Neural cell (in vitro differentiated cells): Measurements from ENCODE around the gene AOAH. TPM values are rescaled to one million over a fixed set of nuclear protein-coding genes. Genes with fewer than 3 reads are reported as not detected.
A peak's percentile ranks its signal among the peaks of the same experiment; 100 is the strongest.

Experiments used
- H2AFZ ChIP-seq: fragments of 200-600, 300-800 bp; sonication (generic), shearing (Covaris generic); 2 replicates; pipeline ENCODE4 v1.6.0; 2014; ENCODE audit warnings: low read depth, mild to moderate bottlenecking, antibody characterized with exemption, low read length, moderate library complexity
- H3F3A ChIP-seq: fragments of 200-600 bp; shearing (Covaris generic); 2 replicates; pipeline ENCODE4 v1.6.1; 2016; ENCODE audit warnings: mild to moderate bottlenecking, moderate library complexity, mixed read lengths, antibody characterized with exemption, low read length; ENCODE audit not compliant: insufficient read depth, poor library complexity, severe bottlenecking
- H3K27ac ChIP-seq: fragments of 200-600, 300-800 bp; sonication (generic), shearing (Covaris generic); 2 replicates; pipeline ENCODE4 v1.5.1; 2014; ENCODE audit warnings: mild to moderate bottlenecking, low read length, moderate library complexity
- H3K27me3 ChIP-seq: fragments of 300-800, 200-600 bp; sonication (generic), shearing (Covaris generic); 2 replicates; pipeline ENCODE4 v1.6.0; 2014; ENCODE audit warnings: mild to moderate bottlenecking, low read depth, low read length, moderate library complexity; ENCODE audit not compliant: insufficient read depth
- H3K36me3 ChIP-seq: fragments of 300-800, 200-600 bp; sonication (generic), shearing (Covaris generic); 2 replicates; pipeline ENCODE4 v1.5.1; 2014; ENCODE audit warnings: mild to moderate bottlenecking, antibody characterized with exemption, low read length, moderate library complexity; ENCODE audit not compliant: insufficient read depth
- H3K4me2 ChIP-seq: fragments of 300-800, 200-600 bp; sonication (generic), shearing (Covaris generic); 2 replicates; pipeline ENCODE4 v1.6.0; 2014; ENCODE audit warnings: mild to moderate bottlenecking, low read length
- H3K4me3 ChIP-seq: fragments of 300-800, 200-600 bp; sonication (generic), shearing (Covaris generic); 2 replicates; pipeline ENCODE4 v1.5.1; 2014; ENCODE audit warnings: mild to moderate bottlenecking, low read length, moderate library complexity
- H3K79me2 ChIP-seq: fragments of 200-600 bp; shearing (Covaris generic); replicated peaks from 2 replicates; pipeline ENCODE4 v1.6.0; 2014; ENCODE audit warnings: mild to moderate bottlenecking, low read length, moderate library complexity; ENCODE audit not compliant: insufficient read depth
- H3K9ac ChIP-seq: fragments of 300-800, 200-600 bp; sonication (generic), shearing (Covaris generic); 2 replicates; pipeline ENCODE4 v1.6.1; 2016; ENCODE audit warnings: mild to moderate bottlenecking, low read length, mixed read lengths
- H3K9me2 ChIP-seq: fragments of 200-600 bp; shearing (Covaris generic); 2 replicates; pipeline ENCODE4 v1.6.1; 2016; ENCODE audit warnings: mild to moderate bottlenecking, low read length, mixed read lengths; ENCODE audit not compliant: insufficient read depth
- H3K9me3 ChIP-seq: fragments of 200-600, 300-800 bp; sonication (generic), shearing (Covaris generic); 2 replicates; pipeline ENCODE4 v1.6.1; 2016; ENCODE audit warnings: mild to moderate bottlenecking, mixed run types, low read length, moderate library complexity, mixed read lengths
- H4K20me1 ChIP-seq: fragments of 200-600 bp; shearing (Covaris generic); 2 replicates; pipeline ENCODE4 v1.6.1; 2016; ENCODE audit warnings: mild to moderate bottlenecking, mixed run types; ENCODE audit not compliant: insufficient read depth
- EP300 ChIP-seq: fragments of 450-650 bp; conservative IDR thresholded peaks from 2 replicates; pipeline ENCODE4 v1.6.1; 2014; ENCODE audit warnings: antibody characterized with exemption, mild to moderate bottlenecking, moderate library complexity; ENCODE audit not compliant: poor library complexity, severe bottlenecking
- EZH2 ChIP-seq: fragments of 200-600, 300-800 bp; shearing (Covaris generic), sonication (generic); IDR thresholded peaks from 2 replicates; pipeline ENCODE4 v1.6.1; 2014; ENCODE audit warnings: antibody characterized with exemption, low read length, borderline replicate concordance, mild to moderate bottlenecking; ENCODE audit not compliant: insufficient read depth, poor library complexity, severe bottlenecking
- MXI1 ChIP-seq: fragments of 450-650 bp; conservative IDR thresholded peaks from 2 replicates; pipeline ENCODE4 v1.6.1; 2014; ENCODE audit warnings: antibody characterized with exemption, mild to moderate bottlenecking; ENCODE audit not compliant: poor library complexity, severe bottlenecking
- POLR2AphosphoS5 ChIP-seq: IDR thresholded peaks from 2 replicates; pipeline ENCODE4 v1.6.1; 2012
- RAD21 ChIP-seq: fragments of 450-650 bp; conservative IDR thresholded peaks from 2 replicates; pipeline ENCODE4 v1.6.1; 2014; ENCODE audit warnings: antibody characterized with exemption, mild to moderate bottlenecking, moderate library complexity
- REST ChIP-seq: IDR thresholded peaks from 2 replicates; pipeline ENCODE4 v1.6.1; 2012; ENCODE audit warnings: borderline replicate concordance
- SMC3 ChIP-seq: fragments of 450-650 bp; conservative IDR thresholded peaks from 2 replicates; pipeline ENCODE4 v1.6.1; 2014; ENCODE audit warnings: antibody characterized with exemption, mild to moderate bottlenecking, moderate library complexity; ENCODE audit not compliant: poor library complexity
- TAF1 ChIP-seq: IDR thresholded peaks from 2 replicates; pipeline ENCODE4 v1.6.1; 2012; ENCODE audit warnings: low read depth
- polyA plus RNA-seq: library from polyadenylated mRNA; depleted of rRNA; stranded (reverse); fragments of >200 nt; gene quantifications from 2 replicates; pipeline ENCODE4 v1.2.3, GENCODE V29; 2014
- TF ChIP-seq, protein P1 (sequence below): fragments of 450-650 bp; IDR thresholded peaks from 2 replicates; pipeline ENCODE4 v1.5.1; 2014; ENCODE audit warnings: antibody characterized with exemption, mild to moderate bottlenecking, moderate library complexity; ENCODE audit not compliant: poor library complexity, severe bottlenecking

The AOAH gene
- polyA plus RNA-seq, 1 donor from 2014 or later = 4.3 TPM

GRCh38 chr7:36473454-36474282 lies 250.6 kb downstream of the AOAH start:
- Histone ChIP-seq H3K36me3 (no peaks in the 10 kb centered on the region), H3K79me2 (no peaks in the 10 kb centered on the region), H3F3A (no peaks in the 10 kb centered on the region), H3K9ac (no peak overlapping the region), H2AFZ (no peak overlapping the region), H3K4me3 (no peak overlapping the region), H3K27me3 (no peaks in the 10 kb centered on the region), H3K4me2 (no peak overlapping the region), H3K27ac (no peak overlapping the region), H3K9me3 (no peaks in the 10 kb centered on the region), H3K9me2 (no peaks in the 10 kb centered on the region), H4K20me1 (no peaks in the 10 kb centered on the region)
- TF ChIP-seq EZH2 (no peak), MXI1 (no peak), REST (no peak), SMC3 (peak; percentile 58), RAD21 (peak; percentile 54), TAF1 (no peak), EP300 (no peak), POLR2AphosphoS5 (no peak)
- TF ChIP-seq, protein P1, sequence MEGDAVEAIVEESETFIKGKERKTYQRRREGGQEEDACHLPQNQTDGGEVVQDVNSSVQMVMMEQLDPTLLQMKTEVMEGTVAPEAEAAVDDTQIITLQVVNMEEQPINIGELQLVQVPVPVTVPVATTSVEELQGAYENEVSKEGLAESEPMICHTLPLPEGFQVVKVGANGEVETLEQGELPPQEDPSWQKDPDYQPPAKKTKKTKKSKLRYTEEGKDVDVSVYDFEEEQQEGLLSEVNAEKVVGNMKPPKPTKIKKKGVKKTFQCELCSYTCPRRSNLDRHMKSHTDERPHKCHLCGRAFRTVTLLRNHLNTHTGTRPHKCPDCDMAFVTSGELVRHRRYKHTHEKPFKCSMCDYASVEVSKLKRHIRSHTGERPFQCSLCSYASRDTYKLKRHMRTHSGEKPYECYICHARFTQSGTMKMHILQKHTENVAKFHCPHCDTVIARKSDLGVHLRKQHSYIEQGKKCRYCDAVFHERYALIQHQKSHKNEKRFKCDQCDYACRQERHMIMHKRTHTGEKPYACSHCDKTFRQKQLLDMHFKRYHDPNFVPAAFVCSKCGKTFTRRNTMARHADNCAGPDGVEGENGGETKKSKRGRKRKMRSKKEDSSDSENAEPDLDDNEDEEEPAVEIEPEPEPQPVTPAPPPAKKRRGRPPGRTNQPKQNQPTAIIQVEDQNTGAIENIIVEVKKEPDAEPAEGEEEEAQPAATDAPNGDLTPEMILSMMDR = peak; percentile 51

- H3K9ac ChIP-seq = no peak overlapping the region
Measured at GRCh38 chr7:36472141-36472729, 252.1 kb downstream of the AOAH start.

More at GRCh38 chr7:36472141-36472729, 252.1 kb downstream of the AOAH start:
- no peaks in the 10 kb centered on the region for H3F3A ChIP-seq
- no peaks in the 10 kb centered on the region for H3K9me2 ChIP-seq
- no peak overlapping the region for H3K4me2 ChIP-seq
- H2AFZ ChIP-seq = no peak overlapping the region
- H4K20me1 ChIP-seq = no peaks in the 10 kb centered on the region
- no peak overlapping the region for H3K27ac ChIP-seq
- TF ChIP-seq SMC3 (no peak), POLR2AphosphoS5 (no peak), RAD21 (no peak), REST (no peak), EP300 (no peak), EZH2 (no peak), MXI1 (no peak), TAF1 (no peak)
- TF ChIP-seq, protein P1 = no peak
- H3K27me3 ChIP-seq = no peaks in the 10 kb centered on the region
- H3K9me3 ChIP-seq = no peaks in the 10 kb centered on the region
- no peaks in the 10 kb centered on the region for H3K79me2 ChIP-seq
- H3K36me3 ChIP-seq = no peaks in the 10 kb centered on the region
- H3K4me3 ChIP-seq = no peak overlapping the region
